A549 (cell line): Measurements from ENCODE around the gene GRK3.

Experiments
- E2F6 ChIP-seq: IDR thresholded peaks from 2 replicates; pipeline ENCODE4 v1.6.1; 2012; ENCODE audit warnings: low read depth, borderline replicate concordance
- POLR2A ChIP-seq: IDR thresholded peaks from 2 replicates; pipeline ENCODE4 v1.6.1; 2012; ENCODE audit warnings: mild to moderate bottlenecking, low read length
- TF ChIP-seq, protein P1 (sequence below): fragments of >200 bp; sonication (Bioruptor Twin); formaldehyde crosslinking; IDR thresholded peaks from 3 replicates; pipeline ENCODE4 v1.5.1; 2016

- TF ChIP-seq, protein P1, sequence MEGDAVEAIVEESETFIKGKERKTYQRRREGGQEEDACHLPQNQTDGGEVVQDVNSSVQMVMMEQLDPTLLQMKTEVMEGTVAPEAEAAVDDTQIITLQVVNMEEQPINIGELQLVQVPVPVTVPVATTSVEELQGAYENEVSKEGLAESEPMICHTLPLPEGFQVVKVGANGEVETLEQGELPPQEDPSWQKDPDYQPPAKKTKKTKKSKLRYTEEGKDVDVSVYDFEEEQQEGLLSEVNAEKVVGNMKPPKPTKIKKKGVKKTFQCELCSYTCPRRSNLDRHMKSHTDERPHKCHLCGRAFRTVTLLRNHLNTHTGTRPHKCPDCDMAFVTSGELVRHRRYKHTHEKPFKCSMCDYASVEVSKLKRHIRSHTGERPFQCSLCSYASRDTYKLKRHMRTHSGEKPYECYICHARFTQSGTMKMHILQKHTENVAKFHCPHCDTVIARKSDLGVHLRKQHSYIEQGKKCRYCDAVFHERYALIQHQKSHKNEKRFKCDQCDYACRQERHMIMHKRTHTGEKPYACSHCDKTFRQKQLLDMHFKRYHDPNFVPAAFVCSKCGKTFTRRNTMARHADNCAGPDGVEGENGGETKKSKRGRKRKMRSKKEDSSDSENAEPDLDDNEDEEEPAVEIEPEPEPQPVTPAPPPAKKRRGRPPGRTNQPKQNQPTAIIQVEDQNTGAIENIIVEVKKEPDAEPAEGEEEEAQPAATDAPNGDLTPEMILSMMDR = no peak
- TF ChIP-seq E2F6 (no peak), POLR2A (no peak)
Measured at GRCh38 chr22:25661073-25661472, 96.6 kb downstream of the GRK3 start.
